HepG2 (cell line): ENCODE data around the gene ACSL3.

Experiments
- IRF2 ChIP-seq: IDR thresholded peaks from 2 replicates; pipeline ENCODE4 v1.6.1; 2018; ENCODE audit warnings: missing genetic modification reagents, missing compliant biosample characterization
- JDP2 ChIP-seq: sonication (generic); formaldehyde crosslinking; IDR thresholded peaks from 2 replicates; pipeline ENCODE4 v1.8.1; 2022; ENCODE audit warnings: missing genetic modification reagents, borderline replicate concordance
- MAFK ChIP-seq, 2 experiments: IDR thresholded peaks in 1 of 2; conservative IDR thresholded peaks in 1 of 2; 2 replicates each; pipeline ENCODE4 v1.6.1; 2011; ENCODE audit warnings: improper control_type of control experiment in 2 of 2, low read length in 2 of 2
- MED1 ChIP-seq: sonication (generic); formaldehyde crosslinking; IDR thresholded peaks from 2 replicates; pipeline ENCODE4 v1.4.0; 2020; ENCODE audit warnings: missing genetic modification reagents
- MTA3 ChIP-seq: sonication (generic); formaldehyde crosslinking; IDR thresholded peaks from 2 replicates; pipeline ENCODE4 v1.4.0; 2020; ENCODE audit warnings: missing genetic modification reagents
- PATZ1 ChIP-seq: sonication (generic); formaldehyde crosslinking; IDR thresholded peaks from 2 replicates; pipeline ENCODE4 v1.4.0; 2020; ENCODE audit warnings: missing genetic modification reagents
- TBX3 ChIP-seq: fragments of 450-650 bp; IDR thresholded peaks from 2 replicates; pipeline ENCODE4 v1.6.1; 2017; ENCODE audit warnings: antibody characterized with exemption, mild to moderate bottlenecking, inconsistent platforms, borderline replicate concordance
- USF2 ChIP-seq, 2 experiments: sonication (generic) in 1 of 2; formaldehyde crosslinking in 1 of 2; IDR thresholded peaks; 2 replicates each; pipeline versions ENCODE4 v1.5.1 to v1.6.1; 2011 to 2020; ENCODE audit warnings: borderline replicate concordance in 1 of 2, low read depth in 1 of 2, low read length in 1 of 2, mild to moderate bottlenecking in 1 of 2, missing genetic modification reagents in 1 of 2, moderate library complexity in 1 of 2
- TF ChIP-seq, protein P1 (sequence below): sonication (generic); formaldehyde crosslinking; IDR thresholded peaks from 2 replicates; pipeline ENCODE4 v1.5.0; 2020; ENCODE audit warnings: missing genetic modification reagents

- TF ChIP-seq TBX3 = no peak
- TF ChIP-seq USF2 (IDR thresholded peaks at IDR 0.05; ENCODE audit: low read depth, low read length) = no peak
- TF ChIP-seq USF2 (CRISPR knock-in tag; IDR thresholded peaks at IDR 0.05; ENCODE audit: borderline replicate concordance) = no peak
- TF ChIP-seq PATZ1 = no peak
- no peak for TF ChIP-seq MAFK (conservative IDR thresholded peaks at IDR 0.05 in 1 of 2, IDR thresholded peaks at IDR 0.05 in 1 of 2; ENCODE audit: low read length in 2 of 2)
- TF ChIP-seq, protein P1, sequence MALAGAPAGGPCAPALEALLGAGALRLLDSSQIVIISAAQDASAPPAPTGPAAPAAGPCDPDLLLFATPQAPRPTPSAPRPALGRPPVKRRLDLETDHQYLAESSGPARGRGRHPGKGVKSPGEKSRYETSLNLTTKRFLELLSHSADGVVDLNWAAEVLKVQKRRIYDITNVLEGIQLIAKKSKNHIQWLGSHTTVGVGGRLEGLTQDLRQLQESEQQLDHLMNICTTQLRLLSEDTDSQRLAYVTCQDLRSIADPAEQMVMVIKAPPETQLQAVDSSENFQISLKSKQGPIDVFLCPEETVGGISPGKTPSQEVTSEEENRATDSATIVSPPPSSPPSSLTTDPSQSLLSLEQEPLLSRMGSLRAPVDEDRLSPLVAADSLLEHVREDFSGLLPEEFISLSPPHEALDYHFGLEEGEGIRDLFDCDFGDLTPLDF (CRISPR knock-in tag) = no peak
- no peak for TF ChIP-seq MTA3
- TF ChIP-seq MED1 = no peak
- TF ChIP-seq IRF2 (CRISPR knock-in tag) = no peak
- no peak for TF ChIP-seq JDP2 (CRISPR knock-in tag)
Measured at GRCh38 chr2:222909286-222909685, 48.5 kb downstream of the ACSL3 start.
